Activated T-helper 9 cell treated with anti-CD3 and anti-CD28 coated beads, Interleukin-2, amount 50 U/mL, for 16 hours (primary cell): Measurements from ENCODE around the gene RNF38.

Source experiments
- DNase-seq: peaks from one replicate; pipeline ENCODE4 v3.0.0-alpha.2; 2020; ENCODE audit warnings: low read depth

The RNF38 gene

GRCh38 chr9:36293171-36293570 lies 106.9 kb downstream of the RNF38 start:
- DNase-seq: no peak

GRCh38 chr9:36292641-36293040 lies 107.4 kb downstream of the RNF38 start:
- DNase-seq: no peak

- no peak for DNase-seq
These were observed 109.1 kb downstream of the RNF38 start for GRCh38 chr9:36290996-36291395.

GRCh38 chr9:36289836-36290435 lies 110.1 kb downstream of the RNF38 start:
- no peak for DNase-seq

GRCh38 chr9:36288070-36288469 lies 112.0 kb downstream of the RNF38 start:
- DNase-seq: no peak
